ENCODE results near the gene CTNNBIP1.
"Not testable (repeated sequence)": the region's sequence is repeated elsewhere in the genome, so short reads cannot be mapped to it uniquely, and the experiment has no call there.

GRCh38 chr1:9917495-9917894, 7.4 kb upstream of the CTNNBIP1 start:
- TF ChIP-seq CTCF (conservative IDR thresholded peaks at IDR 0.05); EZH2 (IDR thresholded peaks at IDR 0.05; ENCODE audit: low read depth): not testable (repeated sequence)

All from PC-9 (cell line).